ENCODE data around the gene ZBTB7C. TPM values are rescaled to one million over a fixed set of nuclear protein-coding genes. Genes with fewer than 3 reads are reported as not detected.

The ZBTB7C gene
- total RNA-seq, 1 donor from 2014 or later: 0.67 TPM

DNA sequence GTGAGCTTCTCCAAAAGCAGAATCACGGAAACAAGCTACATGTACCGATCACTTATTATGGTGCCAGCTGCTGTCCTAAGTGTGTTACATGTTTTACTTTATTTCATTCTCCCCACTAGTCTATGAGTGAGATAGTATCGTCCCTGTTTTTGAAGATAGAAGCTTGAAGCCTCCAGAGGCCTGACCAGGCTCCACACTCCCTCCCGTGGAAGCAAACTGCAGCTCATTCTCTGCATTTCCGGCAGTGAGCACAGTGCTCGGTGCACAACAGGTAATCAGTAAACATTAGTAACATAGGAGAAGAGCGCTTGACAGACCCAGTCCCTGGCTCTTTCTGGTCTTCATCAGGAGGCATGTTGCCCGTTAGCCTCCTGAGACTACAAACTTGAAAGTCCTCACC lies 72.9 kb downstream of the ZBTB7C start:
- Mint-ChIP-seq H3K4me1 (ENCODE audit: unreplicated experiment) (no peaks in the 10 kb centered on the region), H3K4me3 (ENCODE audit: unreplicated experiment) (no peak overlapping the region), H3K9me3 (ENCODE audit: unreplicated experiment) (no peaks in the 10 kb centered on the region), H3K27me3 (ENCODE audit: unreplicated experiment) (peaks cover 2% of the 10 kb centered on the region), H3K27ac (ENCODE audit: unreplicated experiment) (no peak overlapping the region), H3K36me3 (ENCODE audit: low read depth, unreplicated experiment) (no peaks in the 10 kb centered on the region)
- TF ChIP-seq, protein P1, sequence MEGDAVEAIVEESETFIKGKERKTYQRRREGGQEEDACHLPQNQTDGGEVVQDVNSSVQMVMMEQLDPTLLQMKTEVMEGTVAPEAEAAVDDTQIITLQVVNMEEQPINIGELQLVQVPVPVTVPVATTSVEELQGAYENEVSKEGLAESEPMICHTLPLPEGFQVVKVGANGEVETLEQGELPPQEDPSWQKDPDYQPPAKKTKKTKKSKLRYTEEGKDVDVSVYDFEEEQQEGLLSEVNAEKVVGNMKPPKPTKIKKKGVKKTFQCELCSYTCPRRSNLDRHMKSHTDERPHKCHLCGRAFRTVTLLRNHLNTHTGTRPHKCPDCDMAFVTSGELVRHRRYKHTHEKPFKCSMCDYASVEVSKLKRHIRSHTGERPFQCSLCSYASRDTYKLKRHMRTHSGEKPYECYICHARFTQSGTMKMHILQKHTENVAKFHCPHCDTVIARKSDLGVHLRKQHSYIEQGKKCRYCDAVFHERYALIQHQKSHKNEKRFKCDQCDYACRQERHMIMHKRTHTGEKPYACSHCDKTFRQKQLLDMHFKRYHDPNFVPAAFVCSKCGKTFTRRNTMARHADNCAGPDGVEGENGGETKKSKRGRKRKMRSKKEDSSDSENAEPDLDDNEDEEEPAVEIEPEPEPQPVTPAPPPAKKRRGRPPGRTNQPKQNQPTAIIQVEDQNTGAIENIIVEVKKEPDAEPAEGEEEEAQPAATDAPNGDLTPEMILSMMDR (IDR thresholded peaks at IDR 0.05; ENCODE audit: unreplicated experiment): no peak
- DNase-seq (ENCODE audit: low spot score): no peak

DNA sequence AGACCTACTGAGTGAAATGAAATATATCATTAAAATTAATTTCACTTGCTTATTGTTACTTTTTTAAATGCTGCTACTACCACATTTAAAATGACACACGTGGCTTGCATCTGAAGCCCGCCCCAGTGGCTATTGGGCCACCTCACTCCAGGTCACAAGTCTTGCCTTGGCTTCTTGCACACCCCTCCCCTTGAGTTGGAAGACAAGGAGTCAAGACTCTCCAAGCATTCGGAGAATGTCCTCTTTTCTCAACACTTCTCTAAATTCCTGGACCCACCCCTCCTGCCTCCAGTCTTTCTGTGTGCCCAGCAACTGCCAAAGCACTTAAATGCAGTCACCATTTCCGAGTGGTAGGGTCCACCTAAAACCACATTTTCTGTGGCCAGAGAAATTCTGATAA lies 73.4 kb downstream of the ZBTB7C start:
- no peak for DNase-seq (ENCODE audit: low spot score)
- no peaks in the 10 kb centered on the region for H3K36me3 Mint-ChIP-seq (ENCODE audit: low read depth, unreplicated experiment)
- H3K9me3 Mint-ChIP-seq (ENCODE audit: unreplicated experiment): no peaks in the 10 kb centered on the region
- no peak overlapping the region for H3K27ac Mint-ChIP-seq (ENCODE audit: unreplicated experiment)
- peaks cover 2% of the 10 kb centered on the region for H3K27me3 Mint-ChIP-seq (ENCODE audit: unreplicated experiment)
- TF ChIP-seq, protein P1 (IDR thresholded peaks at IDR 0.05; ENCODE audit: unreplicated experiment): no peak
- no peak overlapping the region for H3K4me3 Mint-ChIP-seq (ENCODE audit: unreplicated experiment)
- no peaks in the 10 kb centered on the region for H3K4me1 Mint-ChIP-seq (ENCODE audit: unreplicated experiment)

DNA sequence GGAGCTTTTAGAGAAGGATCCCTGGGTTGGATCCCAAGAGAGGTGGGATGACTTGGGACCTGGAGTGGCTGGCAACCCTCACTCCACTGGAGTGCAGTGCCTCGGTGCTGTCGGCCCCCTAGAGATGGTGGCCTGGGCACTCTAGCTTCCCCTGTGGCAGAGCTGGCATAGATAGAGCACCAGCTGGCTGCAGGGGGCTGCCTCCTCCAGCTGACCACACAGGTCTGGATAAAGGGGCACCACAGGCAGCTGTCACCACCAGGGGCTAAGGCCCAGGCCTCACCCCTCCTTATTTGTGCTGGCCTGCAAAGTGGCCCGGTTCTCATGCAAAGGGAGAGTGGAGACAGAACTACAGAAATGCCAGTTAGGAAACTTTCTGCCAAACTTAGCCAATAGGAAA lies 74.3 kb downstream of the ZBTB7C start:
- no peaks in the 10 kb centered on the region for H3K9me3 Mint-ChIP-seq (ENCODE audit: unreplicated experiment)
- no peaks in the 10 kb centered on the region for H3K4me1 Mint-ChIP-seq (ENCODE audit: unreplicated experiment)
- no peaks in the 10 kb centered on the region for H3K36me3 Mint-ChIP-seq (ENCODE audit: low read depth, unreplicated experiment)
- no peak overlapping the region for H3K4me3 Mint-ChIP-seq (ENCODE audit: unreplicated experiment)
- DNase-seq (ENCODE audit: low spot score): no peak
- peaks cover 2% of the 10 kb centered on the region for H3K27me3 Mint-ChIP-seq (ENCODE audit: unreplicated experiment)
- TF ChIP-seq, protein P1 (IDR thresholded peaks at IDR 0.05; ENCODE audit: unreplicated experiment): no peak
- H3K27ac Mint-ChIP-seq (ENCODE audit: unreplicated experiment): no peak overlapping the region

DNA sequence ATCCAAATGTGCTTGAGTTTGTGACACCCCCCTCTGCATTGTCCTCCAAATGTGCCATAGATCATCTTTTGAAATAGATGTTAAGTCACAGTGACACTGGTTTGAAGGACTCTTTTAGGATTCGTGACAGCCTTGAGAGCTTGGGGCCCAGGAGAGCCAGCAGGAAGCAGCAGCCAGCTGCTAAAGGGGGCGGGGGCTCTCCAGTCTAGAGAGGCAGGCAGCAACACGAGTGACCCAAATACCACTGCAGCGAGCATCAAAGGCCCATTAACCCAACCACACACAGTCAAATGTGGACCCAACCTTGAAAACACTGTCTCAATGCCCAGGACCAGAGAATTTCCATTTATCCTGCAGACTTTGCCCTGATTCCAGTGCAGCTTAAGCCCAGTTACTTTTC lies 75.6 kb downstream of the ZBTB7C start:
- no peak overlapping the region for H3K4me3 Mint-ChIP-seq (ENCODE audit: unreplicated experiment)
- no peaks in the 10 kb centered on the region for H3K9me3 Mint-ChIP-seq (ENCODE audit: unreplicated experiment)
- H3K36me3 Mint-ChIP-seq (ENCODE audit: low read depth, unreplicated experiment): no peaks in the 10 kb centered on the region
- DNase-seq (ENCODE audit: low spot score): no peak
- H3K27me3 Mint-ChIP-seq (ENCODE audit: unreplicated experiment): peaks cover 2% of the 10 kb centered on the region
- H3K4me1 Mint-ChIP-seq (ENCODE audit: unreplicated experiment): no peaks in the 10 kb centered on the region
- TF ChIP-seq, protein P1 (IDR thresholded peaks at IDR 0.05; ENCODE audit: unreplicated experiment): no peak
- no peak overlapping the region for H3K27ac Mint-ChIP-seq (ENCODE audit: unreplicated experiment)

DNA sequence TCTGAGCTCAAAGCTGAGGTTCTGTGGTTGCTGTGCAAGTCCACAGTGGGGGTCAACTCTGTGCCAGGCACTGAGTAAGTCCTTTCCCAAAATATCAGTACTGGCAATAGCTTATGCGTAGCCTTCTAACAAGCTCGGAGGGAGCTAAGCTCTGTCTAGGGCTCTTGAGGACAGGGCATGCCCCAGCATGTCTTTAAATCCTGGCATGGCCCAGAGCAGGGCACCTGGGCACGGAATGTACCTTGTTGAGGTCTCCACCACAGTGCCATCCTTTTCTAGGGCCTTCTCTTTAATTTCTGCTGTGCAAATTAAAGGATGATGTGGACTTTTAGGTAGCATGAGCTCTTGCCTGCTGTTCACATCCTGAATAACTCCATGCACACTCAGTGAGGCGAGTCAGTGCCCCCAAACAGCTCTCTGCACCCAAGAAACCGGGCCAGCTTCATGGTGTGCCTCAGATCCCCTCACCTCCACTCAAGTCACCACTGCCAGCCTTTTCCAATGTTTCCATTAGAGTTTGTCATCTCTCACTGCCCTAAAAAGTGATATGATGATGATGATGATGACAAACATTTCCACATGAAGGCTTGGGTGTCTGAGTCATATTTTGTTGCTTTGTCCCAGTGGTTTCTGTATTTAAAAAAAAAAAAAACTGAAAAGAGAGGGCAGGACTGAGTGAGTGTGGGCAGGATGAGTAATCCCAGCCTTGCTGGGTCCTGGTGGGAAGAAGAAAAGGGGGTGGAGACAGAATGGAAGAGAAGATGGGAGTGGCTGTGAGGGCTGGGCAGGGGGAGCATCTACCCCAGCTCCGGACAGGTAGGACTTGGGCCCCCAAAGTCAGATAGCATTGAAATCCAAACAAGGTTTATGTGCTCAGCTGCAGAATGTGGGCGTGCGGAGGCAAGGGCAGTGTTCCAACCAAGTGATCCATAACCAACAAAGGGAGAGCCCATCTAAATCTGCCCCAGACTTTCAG lies 78.9 kb downstream of the ZBTB7C start:
- TF ChIP-seq, protein P1 (IDR thresholded peaks at IDR 0.05; ENCODE audit: unreplicated experiment): no peak
- H3K9me3 Mint-ChIP-seq (ENCODE audit: unreplicated experiment): no peaks in the 10 kb centered on the region
- no peaks in the 10 kb centered on the region for H3K27me3 Mint-ChIP-seq (ENCODE audit: unreplicated experiment)
- no peaks in the 10 kb centered on the region for H3K4me1 Mint-ChIP-seq (ENCODE audit: unreplicated experiment)
- DNase-seq (ENCODE audit: low spot score): no peak
- H3K4me3 Mint-ChIP-seq (ENCODE audit: unreplicated experiment): no peak overlapping the region
- H3K36me3 Mint-ChIP-seq (ENCODE audit: low read depth, unreplicated experiment): no peaks in the 10 kb centered on the region
- H3K27ac Mint-ChIP-seq (ENCODE audit: unreplicated experiment): no peak overlapping the region

Measured in endothelial cell (in vitro differentiated cells).